PC-9 (cell line): Measurements from ENCODE around the gene IMMP2L.

ENCODE experiments used
- EZH2 ChIP-seq: fragments of 200-600 bp; sonication (generic); IDR thresholded peaks from 2 replicates; pipeline ENCODE4 v1.8.0; 2017; ENCODE audit warnings: antibody characterized with exemption, low read depth
- TF ChIP-seq, protein P1 (sequence below): fragments of 200-600 bp; sonication (generic); conservative IDR thresholded peaks from 2 replicates; pipeline ENCODE4 v1.6.1; 2017; ENCODE audit warnings: mixed run types, antibody characterized with exemption, mild to moderate bottlenecking, moderate library complexity

DNA sequence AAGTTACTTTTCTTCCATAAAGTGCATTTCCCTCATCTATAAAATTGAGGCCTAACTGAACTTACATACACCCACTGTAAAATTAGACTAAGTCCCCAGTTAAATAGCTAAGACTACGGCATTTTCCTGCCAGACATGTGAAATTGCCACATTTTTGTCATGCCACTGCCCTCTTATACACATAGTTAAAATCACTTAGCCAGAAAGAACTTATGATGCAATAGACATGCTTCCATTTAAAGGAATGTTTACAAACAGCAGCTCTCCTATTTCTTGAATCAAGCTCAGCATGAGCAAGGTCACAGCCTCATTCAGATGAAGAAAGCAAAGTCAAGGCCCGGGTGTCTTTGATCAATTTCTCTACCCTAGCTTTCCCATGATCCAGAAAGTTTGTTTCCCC, 295.7 kb downstream of the IMMP2L start:
- TF ChIP-seq, protein P1, sequence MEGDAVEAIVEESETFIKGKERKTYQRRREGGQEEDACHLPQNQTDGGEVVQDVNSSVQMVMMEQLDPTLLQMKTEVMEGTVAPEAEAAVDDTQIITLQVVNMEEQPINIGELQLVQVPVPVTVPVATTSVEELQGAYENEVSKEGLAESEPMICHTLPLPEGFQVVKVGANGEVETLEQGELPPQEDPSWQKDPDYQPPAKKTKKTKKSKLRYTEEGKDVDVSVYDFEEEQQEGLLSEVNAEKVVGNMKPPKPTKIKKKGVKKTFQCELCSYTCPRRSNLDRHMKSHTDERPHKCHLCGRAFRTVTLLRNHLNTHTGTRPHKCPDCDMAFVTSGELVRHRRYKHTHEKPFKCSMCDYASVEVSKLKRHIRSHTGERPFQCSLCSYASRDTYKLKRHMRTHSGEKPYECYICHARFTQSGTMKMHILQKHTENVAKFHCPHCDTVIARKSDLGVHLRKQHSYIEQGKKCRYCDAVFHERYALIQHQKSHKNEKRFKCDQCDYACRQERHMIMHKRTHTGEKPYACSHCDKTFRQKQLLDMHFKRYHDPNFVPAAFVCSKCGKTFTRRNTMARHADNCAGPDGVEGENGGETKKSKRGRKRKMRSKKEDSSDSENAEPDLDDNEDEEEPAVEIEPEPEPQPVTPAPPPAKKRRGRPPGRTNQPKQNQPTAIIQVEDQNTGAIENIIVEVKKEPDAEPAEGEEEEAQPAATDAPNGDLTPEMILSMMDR: no peak
- no peak for TF ChIP-seq EZH2
